ENCODE measurements around the gene MXD3.
"Not testable (repeated sequence)": the region's sequence is repeated elsewhere in the genome, so short reads cannot be mapped to it uniquely, and the experiment has no call there.

MXD3 gene, protein sequence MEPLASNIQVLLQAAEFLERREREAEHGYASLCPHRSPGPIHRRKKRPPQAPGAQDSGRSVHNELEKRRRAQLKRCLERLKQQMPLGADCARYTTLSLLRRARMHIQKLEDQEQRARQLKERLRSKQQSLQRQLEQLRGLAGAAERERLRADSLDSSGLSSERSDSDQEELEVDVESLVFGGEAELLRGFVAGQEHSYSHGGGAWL

DNA sequence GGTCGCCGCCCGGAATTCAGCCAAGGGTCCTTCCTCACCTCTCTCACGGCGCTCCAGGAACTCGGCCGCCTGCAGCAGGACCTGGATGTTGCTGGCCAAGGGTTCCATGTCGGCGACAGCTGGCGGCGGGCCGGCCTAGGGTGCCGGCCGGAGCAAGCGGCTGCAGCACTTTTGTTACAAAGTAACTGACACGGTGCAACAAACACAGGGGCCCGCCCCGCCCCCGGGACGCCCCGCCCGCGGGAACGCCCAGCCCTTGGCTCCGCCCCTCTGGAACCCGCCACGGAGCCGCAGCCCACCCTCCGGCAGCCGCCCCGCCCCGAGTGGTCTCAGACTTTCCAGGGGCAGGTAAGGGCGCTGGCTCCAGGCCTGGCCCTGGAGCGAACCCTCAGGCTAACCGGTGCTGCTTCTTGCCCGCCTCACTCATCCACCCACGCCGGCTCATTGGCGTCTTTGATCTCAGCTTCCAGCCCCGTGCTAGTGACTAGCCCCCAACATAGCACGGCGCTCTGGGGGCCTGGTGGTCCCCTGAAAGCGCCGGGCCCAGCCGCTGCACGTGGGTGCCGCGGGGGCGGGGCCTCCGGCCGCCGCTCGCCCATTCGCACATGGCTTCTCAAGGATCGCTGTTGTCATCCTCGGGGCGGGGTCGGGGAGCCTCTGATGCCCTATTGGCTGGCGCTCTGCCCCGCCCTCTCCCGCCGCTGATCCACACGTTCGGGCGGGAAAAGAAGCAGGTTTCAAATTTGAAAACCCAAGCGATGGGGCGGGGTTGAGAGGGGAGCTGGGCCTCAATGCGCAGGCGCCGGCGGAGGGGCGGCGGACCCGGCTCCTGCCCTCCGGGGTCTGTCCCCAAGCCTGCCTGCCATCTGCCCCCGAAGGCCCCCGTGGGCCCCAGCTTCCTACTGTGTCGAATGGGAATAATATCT, at the start of gene MXD3:
MXD3 (minus strand) TSS at position 176 of the 926 bp plus-strand sequence; CDS start at position 108, 68 bp downstream.
- peak; percentile 94 for DNase-seq

DNA sequence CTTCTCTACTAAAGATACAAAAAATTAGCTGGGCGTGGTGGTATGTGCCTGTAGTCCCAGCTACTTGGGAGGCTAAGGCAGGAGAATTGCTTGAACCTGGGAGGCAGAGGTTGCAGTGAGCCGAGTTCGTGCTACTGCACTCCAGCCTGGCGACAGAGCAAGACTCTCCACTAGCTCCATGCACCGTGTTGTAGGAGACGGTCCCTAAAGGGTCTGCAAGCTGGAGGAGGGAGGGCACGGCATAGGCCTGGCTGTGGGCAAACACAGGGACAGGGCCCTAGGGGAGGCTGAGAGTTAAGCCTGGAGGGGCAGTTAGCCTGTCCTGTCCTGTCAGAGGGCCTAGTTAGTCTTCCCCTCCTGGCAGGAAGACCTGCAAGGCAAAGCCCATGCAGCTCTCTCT, 49.0 kb upstream of the MXD3 start:
- DNase-seq: not testable (repeated sequence)

DNA sequence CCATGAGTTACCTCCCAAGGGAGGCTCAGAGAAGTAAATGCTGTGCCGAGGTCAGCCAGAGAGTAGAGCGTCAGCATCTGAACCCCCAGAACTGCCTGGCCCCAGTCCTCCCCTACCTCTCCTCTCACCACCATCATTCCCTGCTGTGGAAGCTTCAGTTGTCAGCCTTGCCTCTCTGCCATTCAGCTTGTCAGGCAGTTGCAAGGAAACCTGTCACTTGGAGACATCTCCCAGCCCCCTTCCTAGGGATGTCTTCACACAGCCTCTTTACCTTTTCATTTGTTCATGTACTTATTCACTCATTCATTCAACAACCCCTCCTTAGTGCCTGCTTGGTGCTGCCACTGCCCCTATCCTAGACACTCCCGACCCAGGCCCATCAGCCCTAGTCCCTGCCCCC, 48.2 kb upstream of the MXD3 start:
- no peak for DNase-seq

GRCh38 chr5:177359451-177359851, 47.8 kb upstream of the MXD3 start:
- no peak for DNase-seq

- DNase-seq: no peak
Measured at GRCh38 chr5:177358370-177358819, 46.7 kb upstream of the MXD3 start.

DNA sequence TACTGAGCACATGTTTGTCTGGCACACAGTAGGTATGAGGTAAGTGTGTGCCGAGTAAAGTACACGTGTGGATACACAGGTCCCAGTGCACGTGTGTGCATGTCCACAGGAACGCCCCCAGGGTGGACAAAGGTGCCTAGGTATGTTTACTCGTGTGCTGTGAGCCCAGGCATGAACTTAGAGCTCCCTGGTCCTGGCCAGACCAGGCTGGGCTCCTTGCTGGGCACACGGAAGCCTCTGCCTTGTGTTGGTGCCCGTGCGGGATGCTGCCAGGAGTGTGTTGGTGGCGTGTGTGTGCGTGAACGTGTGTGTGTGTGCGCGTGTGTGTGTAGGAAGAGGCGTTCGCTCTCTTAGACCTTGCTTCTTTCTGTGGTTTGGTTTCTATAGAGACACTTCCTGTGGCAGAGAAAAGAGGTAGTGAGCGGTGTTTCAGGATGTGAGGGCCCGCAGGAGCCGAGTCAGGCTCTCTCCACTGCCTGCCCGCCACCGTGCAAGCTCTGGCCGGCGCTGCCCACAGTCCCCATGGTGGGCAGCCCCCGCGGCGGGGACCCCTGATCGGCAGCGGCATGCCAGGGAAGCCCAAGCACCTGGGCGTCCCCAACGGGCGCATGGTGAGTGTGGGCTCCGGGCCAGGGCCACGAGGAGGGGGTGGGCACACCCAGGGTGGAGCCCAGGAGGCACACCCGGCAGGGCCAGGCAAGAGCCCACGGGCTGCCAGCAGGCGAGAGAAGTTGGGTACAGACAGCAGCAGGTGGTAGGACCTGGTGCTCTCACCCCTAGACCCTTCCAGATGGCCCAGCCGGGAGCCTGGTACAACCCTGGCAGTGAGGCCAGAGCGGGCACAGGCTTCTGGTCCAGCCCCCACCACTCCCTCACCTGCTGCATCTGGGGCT, 46.0 kb upstream of the MXD3 start, which contains the start of gene RGS14:
RGS14 (plus strand) TSS at position 466 of the 893 bp plus-strand sequence; CDS start at position 567, 101 bp downstream.
- DNase-seq: peak; percentile 61

DNA sequence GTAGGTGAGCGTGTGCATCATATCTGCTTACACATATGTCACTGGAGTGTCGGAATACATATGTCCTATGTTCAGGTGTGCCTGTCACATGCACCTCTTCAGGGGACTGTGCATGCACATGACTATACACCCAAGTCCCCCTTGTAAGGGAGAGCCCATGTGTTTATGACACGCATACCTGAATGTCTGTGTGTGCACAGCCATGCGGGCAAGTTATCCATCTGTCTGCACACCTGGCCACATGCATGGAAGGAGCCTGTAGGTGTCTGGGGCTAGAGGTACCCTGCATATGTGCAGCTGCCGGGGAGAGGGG, 45.4 kb upstream of the MXD3 start:
- no peak for DNase-seq

DNA sequence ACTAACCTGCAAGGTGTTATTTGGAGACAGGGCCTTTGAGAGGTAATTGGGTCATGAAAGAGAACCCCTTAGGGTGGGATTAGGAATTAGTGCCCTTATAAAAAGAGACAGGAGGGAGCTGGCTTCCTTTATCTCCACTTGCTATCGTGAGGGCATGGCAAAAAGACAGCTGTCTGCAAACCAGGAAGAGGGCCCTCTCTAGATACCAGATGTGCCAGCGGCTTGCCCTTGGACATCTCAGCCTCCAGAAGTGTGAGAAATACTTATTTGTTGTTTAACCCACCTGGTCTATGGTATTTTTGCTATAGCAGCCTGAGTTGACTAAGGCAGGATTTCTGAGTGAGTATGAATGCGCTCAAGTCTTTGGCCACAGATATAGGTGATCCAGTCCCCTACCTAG, 45.0 kb upstream of the MXD3 start:
- no peak for DNase-seq

DNA sequence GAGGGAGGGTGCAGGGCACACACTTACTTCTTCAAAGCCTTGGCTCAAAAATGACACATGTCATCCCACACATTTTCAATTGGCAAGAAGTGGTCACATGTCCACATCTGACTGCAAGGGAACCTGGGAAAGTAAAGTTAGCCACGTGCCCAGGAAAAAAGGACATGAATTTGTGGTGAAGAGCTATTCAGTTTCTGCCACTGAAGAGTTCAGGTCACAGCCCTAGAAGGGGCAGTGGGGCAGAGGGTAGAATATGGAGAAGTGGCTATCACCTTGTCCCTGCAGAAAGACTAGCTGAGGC, 44.1 kb upstream of the MXD3 start:
- DNase-seq: no peak

DNA sequence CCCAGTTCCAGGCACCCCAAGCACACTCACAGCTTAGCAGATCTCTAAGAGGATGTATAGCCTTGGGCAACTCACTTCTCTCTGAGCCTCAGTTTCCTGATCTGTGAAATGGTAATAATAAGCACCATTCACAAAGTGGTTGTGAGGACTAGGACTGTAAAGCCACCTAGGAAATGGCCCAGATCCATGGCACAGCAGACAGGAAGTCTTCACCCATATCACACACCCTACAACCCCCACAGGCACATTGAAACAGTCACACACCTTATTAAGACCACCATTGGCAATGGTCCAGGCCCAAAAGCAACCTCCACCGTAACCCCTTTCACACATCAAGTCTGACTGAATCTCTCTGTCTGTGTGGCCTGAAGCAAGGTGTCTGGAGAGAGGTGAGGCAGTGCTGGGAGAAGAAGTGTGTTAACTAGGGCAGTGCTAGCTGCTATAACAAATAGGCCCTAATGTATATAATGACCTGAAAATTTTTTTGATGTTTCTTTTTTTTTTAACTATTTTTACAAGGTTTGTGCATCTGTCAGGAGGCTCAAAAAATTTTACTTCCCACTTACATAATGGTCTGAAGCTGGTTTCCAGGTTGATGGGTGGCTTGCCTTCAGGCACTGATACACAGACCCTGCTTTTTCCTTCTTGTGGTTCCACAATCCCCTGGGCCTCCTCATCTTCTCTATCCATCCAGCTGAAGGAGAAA, 43.6 kb upstream of the MXD3 start:
- no peak for DNase-seq

GRCh38 chr5:177354711-177355110, 43.0 kb upstream of the MXD3 start:
- no peak for DNase-seq

- DNase-seq: no peak
Measured at GRCh38 chr5:177354256-177354655, 42.6 kb upstream of the MXD3 start.

- no peak for DNase-seq
Measured at GRCh38 chr5:177353093-177353492, 41.4 kb upstream of the MXD3 start.

DNA sequence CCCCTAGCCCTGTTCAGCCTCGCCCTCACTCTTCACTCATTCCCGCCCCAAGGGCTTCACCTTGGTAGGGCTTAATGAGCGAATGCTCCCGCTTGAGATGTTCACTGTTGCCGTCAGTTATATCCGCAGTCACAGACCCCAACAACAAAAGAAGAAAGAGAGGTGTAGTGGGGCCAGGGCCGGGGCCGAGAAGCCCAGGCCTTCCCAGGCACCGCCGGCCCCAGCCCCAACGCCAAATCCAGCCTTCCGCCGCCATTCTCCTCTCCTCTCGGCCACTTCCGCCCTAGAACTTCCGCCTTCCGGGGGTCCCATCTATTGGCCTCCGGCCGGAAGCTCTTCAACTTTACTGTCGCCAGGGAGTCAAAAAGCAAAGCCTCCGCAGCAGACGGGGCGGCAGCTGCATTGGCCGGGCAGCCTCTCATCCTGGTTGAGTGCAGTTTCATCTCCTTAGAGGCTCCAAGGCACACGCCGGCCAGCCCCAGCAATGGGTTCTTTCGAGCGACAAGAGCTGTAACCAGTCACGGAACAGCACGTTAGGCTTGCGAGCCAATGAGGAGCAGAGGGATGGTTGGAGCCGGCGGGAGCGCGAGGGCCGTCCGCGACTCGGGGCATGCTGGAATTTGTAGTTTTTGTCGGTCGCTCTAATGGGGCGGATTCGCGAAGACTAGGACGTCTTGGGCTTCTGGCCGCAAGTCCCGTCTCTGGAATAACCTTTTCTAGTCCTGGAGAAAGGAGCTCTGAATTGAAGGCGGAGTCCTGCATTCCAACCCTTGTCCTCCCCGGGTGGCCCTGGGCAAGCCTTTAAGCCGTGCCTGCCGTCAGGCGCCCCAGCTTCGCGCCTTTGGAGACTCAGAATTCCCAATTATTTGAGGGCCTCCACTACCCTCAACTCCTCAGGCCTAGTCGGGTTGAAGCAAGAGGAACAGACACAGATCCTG, 40.0 kb upstream of the MXD3 start, which contains the start of gene LMAN2:
LMAN2 (minus strand) TSS at position 277 of the 938 bp plus-strand sequence; CDS start at position 256, 21 bp downstream.
- peak; percentile 86 for DNase-seq

GRCh38 chr5:177350776-177351391, 39.2 kb upstream of the MXD3 start:
- DNase-seq: no peak

DNA sequence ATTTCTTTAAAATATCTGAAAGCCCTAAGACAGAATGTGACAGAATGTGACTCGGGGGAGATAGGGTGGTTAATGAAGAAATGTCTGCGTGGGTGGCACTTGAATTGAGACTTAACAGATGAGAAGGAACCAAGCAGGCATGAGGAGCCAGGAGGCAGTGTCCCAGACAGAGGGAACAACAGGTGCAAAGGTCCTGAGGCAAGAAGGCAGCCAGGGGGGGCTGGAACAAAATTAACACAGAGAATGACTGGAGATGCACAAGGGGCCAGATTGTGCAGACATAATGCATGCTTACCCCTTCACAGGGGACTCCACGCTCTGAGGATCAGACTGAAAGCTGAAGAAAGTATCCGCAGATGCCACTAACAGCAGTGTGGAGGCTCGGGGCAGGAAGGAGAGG, 38.1 kb upstream of the MXD3 start:
- DNase-seq: no peak

DNA sequence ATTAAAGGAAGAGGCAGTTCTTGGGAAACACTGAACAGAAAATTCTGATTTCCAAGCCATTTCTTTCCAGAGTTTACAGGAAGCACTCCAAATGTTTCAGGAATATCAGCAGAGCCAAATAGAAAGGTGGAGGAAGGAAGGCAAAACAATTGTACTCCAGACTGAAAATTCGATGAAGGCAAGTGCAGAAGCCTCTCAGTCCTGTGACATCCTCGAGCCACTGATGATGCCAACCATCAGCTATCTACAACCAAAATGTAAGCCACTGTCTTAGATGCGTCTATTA, 37.6 kb upstream of the MXD3 start:
- no peak for DNase-seq

- no peak for DNase-seq
Measured at GRCh38 chr5:177347699-177348098, 36.0 kb upstream of the MXD3 start.

GRCh38 chr5:177346820-177347219, 35.1 kb upstream of the MXD3 start:
- no peak for DNase-seq

GRCh38 chr5:177344891-177345290, 33.2 kb upstream of the MXD3 start:
- DNase-seq: no peak

GRCh38 chr5:177343777-177344176, 32.1 kb upstream of the MXD3 start:
- DNase-seq: no peak

Data from activated CD4-positive, CD25-positive, alpha-beta regulatory T cell treated with anti-CD3 and anti-CD28 coated beads, Interleukin-2, amount 50 U/mL, for 72 hours (primary cell).